ENCODE data around the gene OTC.

Gene OTC

GRCh38 chrX:38332505-38332904 is 19.9 kb upstream of the OTC start:
- no peak for TF ChIP-seq CTCF (IDR thresholded peaks at IDR 0.05; ENCODE audit: extremely low read depth, insufficient read depth, missing control alignments)
- DNase-seq (ENCODE audit: low spot score) = no peak
- in situ Hi-C loops (cut with MboI; ENCODE audit: low pct_unique_long_range_greater_than_20kb, low sequenced_read_pairs, unreplicated experiment) = no loop called here

- in situ Hi-C loops (cut with MboI; ENCODE audit: low pct_unique_long_range_greater_than_20kb, low sequenced_read_pairs, unreplicated experiment) = no loop called here
- DNase-seq (ENCODE audit: low spot score) = no peak
- no peak for TF ChIP-seq CTCF (IDR thresholded peaks at IDR 0.05; ENCODE audit: extremely low read depth, insufficient read depth, missing control alignments)
Measured at GRCh38 chrX:38335382-38335781, 17.0 kb upstream of the OTC start.

DNA sequence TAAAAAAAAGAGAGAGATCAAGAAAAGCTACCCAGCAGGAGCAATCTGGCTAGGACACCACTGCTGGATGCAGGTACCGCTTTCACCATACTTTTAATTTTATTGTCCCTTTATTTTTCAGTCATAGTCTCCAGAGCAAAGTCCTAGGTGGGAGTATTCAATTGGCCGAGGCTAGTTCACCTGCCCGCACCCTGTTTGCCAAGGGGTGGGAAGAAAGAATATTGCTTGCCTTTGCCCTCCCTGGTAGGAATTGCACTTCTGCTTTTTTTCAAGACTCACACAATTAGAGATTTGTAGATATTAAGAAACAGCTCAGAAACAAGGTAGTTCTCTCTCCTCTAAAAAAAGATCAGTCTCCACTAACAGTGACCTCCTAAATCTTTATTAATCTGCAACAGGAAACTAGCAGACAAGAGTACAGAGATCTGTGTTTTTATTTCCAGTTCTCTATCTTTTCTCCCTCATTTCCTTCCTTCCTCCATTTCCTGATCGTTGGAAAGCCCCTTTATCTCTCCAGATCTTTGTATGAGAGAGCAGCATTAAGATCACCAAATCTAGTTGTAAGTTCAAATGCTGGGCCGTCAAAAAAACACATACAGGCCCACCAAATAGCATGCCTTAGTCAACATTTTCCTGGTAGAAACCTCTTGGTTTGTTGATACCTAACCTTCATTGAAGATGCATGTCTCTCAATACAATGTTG is 15.7 kb upstream of the OTC start:
- no peak for TF ChIP-seq CTCF (IDR thresholded peaks at IDR 0.05; ENCODE audit: extremely low read depth, insufficient read depth, missing control alignments)
- DNase-seq (ENCODE audit: low spot score) = no peak
- in situ Hi-C loops (cut with MboI; ENCODE audit: low pct_unique_long_range_greater_than_20kb, low sequenced_read_pairs, unreplicated experiment) = no loop called here

- in situ Hi-C loops (cut with MboI; ENCODE audit: low pct_unique_long_range_greater_than_20kb, low sequenced_read_pairs, unreplicated experiment) = no loop called here
- TF ChIP-seq CTCF (IDR thresholded peaks at IDR 0.05; ENCODE audit: extremely low read depth, insufficient read depth, missing control alignments) = no peak
- no peak for DNase-seq (ENCODE audit: low spot score)
Measured at GRCh38 chrX:38341442-38341841, 11.0 kb upstream of the OTC start.

- no peak for TF ChIP-seq CTCF (IDR thresholded peaks at IDR 0.05; ENCODE audit: extremely low read depth, insufficient read depth, missing control alignments)
- DNase-seq (ENCODE audit: low spot score) = no peak
- in situ Hi-C loops (cut with MboI; ENCODE audit: low pct_unique_long_range_greater_than_20kb, low sequenced_read_pairs, unreplicated experiment) = no loop called here
Measured at GRCh38 chrX:38342853-38343778, 9.3 kb upstream of the OTC start.

GRCh38 chrX:38346150-38346549 is 6.3 kb upstream of the OTC start:
- in situ Hi-C loops (cut with MboI; ENCODE audit: low pct_unique_long_range_greater_than_20kb, low sequenced_read_pairs, unreplicated experiment) = no loop called here
- TF ChIP-seq CTCF (IDR thresholded peaks at IDR 0.05; ENCODE audit: extremely low read depth, insufficient read depth, missing control alignments) = no peak
- no peak for DNase-seq (ENCODE audit: low spot score)

Measured in GM13977 (cell line).